Panc1 (cell line): ENCODE data around the gene NPAS3. TPM values are rescaled to one million over a fixed set of nuclear protein-coding genes. Genes with fewer than 3 reads are reported as not detected.

ENCODE experiments used
- ATAC-seq: fragments of 200-7000 bp; cut with Tn5 transposase; 2 replicates; pipeline ENCODE4 v1.9.1; 2020; ENCODE audit warnings: mild to moderate bottlenecking, moderate library complexity
- BruUV-seq: library from RNA; stranded (reverse); fragments of 400-500 nt; replicated peaks from 2 replicates; lab custom pipeline; 2021; lab: Mats Ljungman, UMichigan
- CTCF ChIA-PET: fragments of 300-600 bp; sonication (Branson Sonifier 250); formaldehyde crosslinking; loops from one replicate; lab custom pipeline; 2022; ENCODE audit warnings: antibody characterized with exemption; lab: Charles Lee
- POLR2A ChIA-PET: fragments of 300-600 bp; sonication (Branson Sonifier 250); formaldehyde crosslinking; loops from one replicate; lab custom pipeline; 2022; ENCODE audit warnings: antibody characterized with exemption; lab: Charles Lee
- DNase-seq: peaks from one replicate; pipeline ENCODE4 v3.0.0-alpha.2; 2010; ENCODE audit warnings: low read depth, low spot score
- H3K27ac ChIP-seq: 2 replicates; pipeline ENCODE4 v1.5.1; 2011; ENCODE audit warnings: mild to moderate bottlenecking, low read length, inconsistent platforms
- H3K27me3 ChIP-seq: fragments of 200-500 bp; sonication (Bioruptor generic); 2 replicates; pipeline ENCODE4 v1.6.0; 2014; ENCODE audit warnings: low read length, inconsistent platforms; ENCODE audit not compliant: control insufficient read depth, insufficient read depth
- H3K36me3 ChIP-seq: fragments of 200-500 bp; sonication (Bioruptor generic); 2 replicates; pipeline ENCODE4 v1.5.1; 2014; ENCODE audit warnings: inconsistent platforms, mild to moderate bottlenecking, low read length, moderate library complexity; ENCODE audit not compliant: control insufficient read depth, insufficient read depth
- H3K4me1 ChIP-seq: 2 replicates; pipeline ENCODE4 v1.5.1; 2011; ENCODE audit warnings: inconsistent platforms, mild to moderate bottlenecking, low read length, moderate library complexity; ENCODE audit not compliant: control insufficient read depth, insufficient read depth
- H3K4me3 ChIP-seq, 2 experiments: 2 replicates each; pipeline ENCODE4 v1.5.1; 2011 to 2012; ENCODE audit warnings: low read depth in 2 of 2, low read length in 2 of 2, mild to moderate bottlenecking in 2 of 2, inconsistent platforms in 1 of 2, moderate library complexity in 1 of 2
- H3K9me3 ChIP-seq: fragments of 200-500 bp; sonication (Bioruptor generic); 2 replicates; pipeline ENCODE4 v1.5.1; 2014; ENCODE audit warnings: low read depth, mild to moderate bottlenecking, inconsistent platforms, low read length, moderate library complexity; ENCODE audit not compliant: control insufficient read depth, insufficient read depth
- CTCF ChIP-seq: fragments of 450-650 bp; IDR thresholded peaks from 2 replicates; pipeline ENCODE4 v1.5.1; 2017; ENCODE audit warnings: mild to moderate bottlenecking
- POLR2AphosphoS5 ChIP-seq: IDR thresholded peaks from 2 replicates; pipeline ENCODE4 v1.6.1; 2012; ENCODE audit warnings: mild to moderate bottlenecking, low read depth, low read length, moderate library complexity
- REST ChIP-seq, 2 experiments: IDR thresholded peaks; 2 replicates each; pipeline ENCODE4 v1.6.1; 2011 to 2012; ENCODE audit warnings: low read depth in 2 of 2, control low read depth in 1 of 2, low read length in 1 of 2, mild to moderate bottlenecking in 1 of 2, moderate library complexity in 1 of 2; ENCODE audit not compliant: insufficient read depth in 1 of 2
- SIN3A ChIP-seq: IDR thresholded peaks from 2 replicates; pipeline ENCODE4 v1.6.1; 2012; ENCODE audit warnings: low read depth, mild to moderate bottlenecking, low read length, moderate library complexity, borderline replicate concordance; ENCODE audit not compliant: insufficient read depth
- TCF7L2 ChIP-seq: IDR thresholded peaks from 2 replicates; pipeline ENCODE4 v1.6.1; 2011; ENCODE audit warnings: mild to moderate bottlenecking, low read depth, low read length, inconsistent platforms
- in situ Hi-C: cut with HindIII; loops from 2 replicates; pipeline ENCODE4 v1.10.0; 2016; ENCODE audit warnings: low sequenced_read_pairs, low pct_unique_long_range_greater_than_20kb
- intact Hi-C: fragments of 100-400 bp; cut with micrococcal nuclease; formaldehyde crosslinking; loops from one replicate; pipeline ENCODE4 v1.10.0; 2022; ENCODE audit not compliant: unreplicated experiment
- total RNA-seq: library from RNA; stranded (reverse); gene quantifications from one replicate; pipeline ENCODE4 v1.2.1, GENCODE V29; 2021; ENCODE audit not compliant: unreplicated experiment

The NPAS3 gene
- total RNA-seq, 1 experiment from 2014 or later = 0.23 TPM

- H3K9me3 ChIP-seq = no peaks in the 10 kb centered on the region
- no peaks in the 10 kb centered on the region for H3K4me1 ChIP-seq
- no peak overlapping the region for H3K27ac ChIP-seq
- DNase-seq (no peak), ATAC-seq (no peak)
- no peak for TF ChIP-seq SIN3A
- no peak for TF ChIP-seq CTCF
- no peak for TF ChIP-seq REST (IDR thresholded peaks at IDR 0.05; ENCODE audit: insufficient read depth in 1 of 2, low read depth in 2 of 2, low read length in 1 of 2)
- no peak for TF ChIP-seq POLR2AphosphoS5
- TF ChIP-seq TCF7L2 = no peak
- ChIA-PET POLR2A (no interaction called here), CTCF (no interaction called here)
- intact Hi-C loops = no loop called here
- no peak overlapping the region for H3K4me3 ChIP-seq
- BruUV-seq = no TSS peak
- in situ Hi-C loops = no loop called here
- H3K27me3 ChIP-seq = no peaks in the 10 kb centered on the region
- no peaks in the 10 kb centered on the region for H3K36me3 ChIP-seq
Measured at GRCh38 chr14:33696165-33696564, 757.5 kb downstream of the NPAS3 start.

- no peak for TF ChIP-seq TCF7L2
- no peak for TF ChIP-seq REST (IDR thresholded peaks at IDR 0.05; ENCODE audit: insufficient read depth in 1 of 2, low read depth in 2 of 2, low read length in 1 of 2)
- H3K36me3 ChIP-seq = no peaks in the 10 kb centered on the region
- in situ Hi-C loops (no loop called here), intact Hi-C loops (no loop called here)
- ChIA-PET CTCF (no interaction called here), POLR2A (no interaction called here)
- BruUV-seq = no TSS peak
- H3K4me1 ChIP-seq = no peaks in the 10 kb centered on the region
- H3K4me3 ChIP-seq = no peak overlapping the region
- no peak overlapping the region for H3K27ac ChIP-seq
- H3K27me3 ChIP-seq = no peaks in the 10 kb centered on the region
- H3K9me3 ChIP-seq = no peaks in the 10 kb centered on the region
- DNase-seq = no peak
- ATAC-seq = no peak
Measured at GRCh38 chr14:33699300-33699983, 760.8 kb downstream of the NPAS3 start.
